ENCODE results near the gene LRP2BP. TPM values are rescaled to one million over a fixed set of nuclear protein-coding genes. Genes with fewer than 3 reads are reported as not detected.

The LRP2BP gene
- polyA plus RNA-seq, 10 donors, result 2.2 to 6.8 (median 4.2) TPM

- DNase-seq, result peak; percentile 51 to 80 (median 55)
Observed at GRCh38 chr4:185396724-185397385, 1.1 kb upstream of the LRP2BP start, which contains the start of gene ANKRD37. Gene ANKRD37, plus strand, starts transcription at chr4:185396841. Its CDS starts 83 bp downstream, at chr4:185396924.

- peak; percentile 98 to 99 (median 99) for DNase-seq
Observed at GRCh38 chr4:185395956-185396723, 416 bp upstream of the LRP2BP start.

- DNase-seq, result peak; percentile 21 to 62 (median 30)
Observed at GRCh38 chr4:185394568-185395237, 1.0 kb downstream of the LRP2BP start.

GRCh38 chr4:185392156-185392555 is 3.6 kb downstream of the LRP2BP start:
- no peak for DNase-seq

GRCh38 chr4:185390941-185391340 is 4.8 kb downstream of the LRP2BP start:
- no peak for DNase-seq

GRCh38 chr4:185387957-185388356 is 7.8 kb downstream of the LRP2BP start:
- DNase-seq, result no peak

- DNase-seq, result peak; percentile 21 to 45 (median 23)
Observed at GRCh38 chr4:185384930-185385331, 10.8 kb downstream of the LRP2BP start.

- DNase-seq, result no peak
Observed at GRCh38 chr4:185384061-185384460, 11.7 kb downstream of the LRP2BP start.

GRCh38 chr4:185383451-185383850 is 12.3 kb downstream of the LRP2BP start:
- DNase-seq, result no peak

GRCh38 chr4:185382754-185383153 is 13.0 kb downstream of the LRP2BP start:
- no peak for DNase-seq

- DNase-seq, result no peak
Observed at GRCh38 chr4:185381288-185382196, 14.2 kb downstream of the LRP2BP start.

GRCh38 chr4:185380320-185380719 is 15.4 kb downstream of the LRP2BP start:
- no peak for DNase-seq

GRCh38 chr4:185379326-185380295 is 16.1 kb downstream of the LRP2BP start:
- DNase-seq, result no peak

GRCh38 chr4:185378264-185378663 is 17.5 kb downstream of the LRP2BP start:
- no peak for DNase-seq

- DNase-seq, result no peak
Observed at GRCh38 chr4:185374573-185374972, 21.2 kb downstream of the LRP2BP start.

GRCh38 chr4:185374027-185374426 is 21.7 kb downstream of the LRP2BP start:
- no peak for DNase-seq

- DNase-seq, result no peak
Observed at GRCh38 chr4:185371702-185372101, 24.0 kb downstream of the LRP2BP start.

- no peak for DNase-seq
Observed at GRCh38 chr4:185370268-185370949, 25.3 kb downstream of the LRP2BP start.

GRCh38 chr4:185369731-185370130 is 26.0 kb downstream of the LRP2BP start:
- DNase-seq, result no peak

- no peak for DNase-seq
Observed at GRCh38 chr4:185364886-185365285, 30.8 kb downstream of the LRP2BP start.
